Mesodermal cell (in vitro differentiated cells): ENCODE results near the gene DBX1.

ENCODE experiments used
- H3K27ac ChIP-seq: 2 replicates; pipeline ENCODE4 v1.7.0; 2013; ENCODE audit warnings: mild to moderate bottlenecking, low read depth, low read length, moderate library complexity; ENCODE audit not compliant: severe bottlenecking
- H3K36me3 ChIP-seq: 2 replicates; pipeline ENCODE4 v1.7.1; 2013; ENCODE audit warnings: mild to moderate bottlenecking, low read length, moderate library complexity; ENCODE audit not compliant: control insufficient read depth, insufficient read depth
- H3K4me1 ChIP-seq: one replicate; pipeline ENCODE4 v1.7.1; 2013; ENCODE audit warnings: mild to moderate bottlenecking, low read length; ENCODE audit not compliant: insufficient read depth, control insufficient read depth, poor library complexity, severe bottlenecking
- H3K4me3 ChIP-seq: 2 replicates; pipeline ENCODE4 v1.7.0; 2013; ENCODE audit warnings: low read length, control low read depth, mild to moderate bottlenecking; ENCODE audit not compliant: insufficient read depth, poor library complexity, severe bottlenecking; ENCODE audit errors: extremely low read depth
- H3K9me3 ChIP-seq: 2 replicates; pipeline ENCODE4 v1.7.1; 2013; ENCODE audit warnings: mild to moderate bottlenecking, low read length, moderate library complexity; ENCODE audit not compliant: control insufficient read depth
- WGBS, 2 experiments: methylation state at CpG; one replicate each; pipeline ENCODE4 v1.1.5; 2013; ENCODE audit warnings: missing lambda C conversion rate in 2 of 2; ENCODE audit not compliant: insufficient coverage in 2 of 2; 5-methylcytosine and 5-hydroxymethylcytosine counted together

DBX1 gene

GRCh38 chr11:20193307-20193706 lies 33.0 kb upstream of the DBX1 start:
- no peak overlapping the region for H3K4me3 ChIP-seq
- peaks cover 6% of the 10 kb centered on the region for H3K4me1 ChIP-seq
- no peak overlapping the region for H3K27ac ChIP-seq
- 73 to 88% methylated on average over 2 of the region's 3 CpGs for WGBS, 2 experiments
- no peaks in the 10 kb centered on the region for H3K9me3 ChIP-seq
- no peaks in the 10 kb centered on the region for H3K36me3 ChIP-seq

DNA sequence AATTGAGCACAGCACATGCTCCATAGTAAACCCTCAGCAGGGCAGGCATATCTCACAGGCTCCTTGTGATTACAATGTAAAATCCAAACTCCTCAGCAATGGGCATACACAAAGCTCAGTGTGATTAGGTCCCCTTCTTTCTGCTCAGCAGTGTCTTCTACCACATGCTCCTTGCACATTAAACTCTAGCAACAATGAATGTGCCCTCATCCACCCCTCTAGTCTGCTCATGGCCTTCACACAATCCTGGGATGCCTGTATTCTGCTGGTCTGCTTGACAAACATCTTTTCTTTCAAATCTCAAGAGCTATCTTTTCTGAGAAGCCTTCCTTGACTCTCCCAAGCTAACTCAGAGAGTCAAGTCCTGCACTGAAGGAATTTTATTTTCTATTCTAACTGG lies 32.4 kb upstream of the DBX1 start:
- Histone ChIP-seq H3K4me1 (peaks cover 6% of the 10 kb centered on the region), H3K36me3 (no peaks in the 10 kb centered on the region), H3K27ac (no peak overlapping the region), H3K4me3 (no peak overlapping the region), H3K9me3 (no peaks in the 10 kb centered on the region)

GRCh38 chr11:20192151-20192550 lies 31.9 kb upstream of the DBX1 start:
- 100% methylated on average over 1 of the region's 2 CpGs; no CpG with 5 or more reads in 1 of the 2 experiments for whole genome bisulfite sequencing, 2 experiments
- Histone ChIP-seq H3K36me3 (no peaks in the 10 kb centered on the region), H3K4me3 (no peak overlapping the region), H3K4me1 (peaks cover 6% of the 10 kb centered on the region), H3K27ac (no peak overlapping the region), H3K9me3 (no peaks in the 10 kb centered on the region)

DNA sequence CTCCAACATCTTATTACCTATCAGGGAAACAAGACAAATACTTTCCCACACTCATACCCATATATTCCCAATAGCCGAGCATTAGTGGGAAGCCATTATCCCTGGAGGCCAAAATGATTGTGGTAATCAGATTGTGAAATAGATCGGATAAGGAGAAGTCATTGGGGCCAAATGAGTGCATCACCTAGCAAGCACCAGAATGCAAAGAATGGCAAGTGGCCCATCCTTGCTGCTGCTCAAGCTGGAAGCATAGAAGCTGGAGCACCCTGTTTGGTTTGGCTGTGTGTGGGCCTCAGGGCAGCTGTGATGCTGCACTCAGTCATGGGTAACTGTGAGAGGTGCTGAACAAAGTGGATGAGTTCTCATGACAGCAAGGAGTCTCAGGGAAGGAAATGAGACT lies 18.7 kb upstream of the DBX1 start:
- WGBS, 2 experiments, result 91 to 100% methylated on average over 1 of the region's 2 CpGs
- H3K36me3 ChIP-seq, result no peaks in the 10 kb centered on the region
- H3K4me1 ChIP-seq, result no peaks in the 10 kb centered on the region
- H3K4me3 ChIP-seq, result no peak overlapping the region
- no peaks in the 10 kb centered on the region for H3K9me3 ChIP-seq
- H3K27ac ChIP-seq, result no peak overlapping the region

- Histone ChIP-seq H3K4me1 (no peaks in the 10 kb centered on the region), H3K36me3 (no peaks in the 10 kb centered on the region), H3K4me3 (no peak overlapping the region), H3K9me3 (no peaks in the 10 kb centered on the region), H3K27ac (no peak overlapping the region)
- WGBS, 2 experiments, result 80 to 96% methylated on average over 4 to 7 of the region's 7 CpGs
Observed at GRCh38 chr11:20177136-20177535, 16.9 kb upstream of the DBX1 start.

- no peaks in the 10 kb centered on the region for H3K36me3 ChIP-seq
- 100% methylated on average over 2 to 3 of the region's 5 CpGs for WGBS, 2 experiments
- no peak overlapping the region for H3K4me3 ChIP-seq
- H3K4me1 ChIP-seq, result no peaks in the 10 kb centered on the region
- H3K9me3 ChIP-seq, result no peaks in the 10 kb centered on the region
- H3K27ac ChIP-seq, result no peak overlapping the region
Observed at GRCh38 chr11:20172721-20173447, 12.6 kb upstream of the DBX1 start.

GRCh38 chr11:20163783-20164481 lies 3.7 kb upstream of the DBX1 start:
- 2 to 4% methylated on average over 11 to 12 of the region's 26 CpGs for WGBS, 2 experiments
- peaks cover 17% of the 10 kb centered on the region for H3K4me1 ChIP-seq
- no peaks in the 10 kb centered on the region for H3K9me3 ChIP-seq
- no peaks in the 10 kb centered on the region for H3K36me3 ChIP-seq
- H3K27ac ChIP-seq, result no peak overlapping the region
- peak overlapping the region; percentile 31 for H3K4me3 ChIP-seq

DNA sequence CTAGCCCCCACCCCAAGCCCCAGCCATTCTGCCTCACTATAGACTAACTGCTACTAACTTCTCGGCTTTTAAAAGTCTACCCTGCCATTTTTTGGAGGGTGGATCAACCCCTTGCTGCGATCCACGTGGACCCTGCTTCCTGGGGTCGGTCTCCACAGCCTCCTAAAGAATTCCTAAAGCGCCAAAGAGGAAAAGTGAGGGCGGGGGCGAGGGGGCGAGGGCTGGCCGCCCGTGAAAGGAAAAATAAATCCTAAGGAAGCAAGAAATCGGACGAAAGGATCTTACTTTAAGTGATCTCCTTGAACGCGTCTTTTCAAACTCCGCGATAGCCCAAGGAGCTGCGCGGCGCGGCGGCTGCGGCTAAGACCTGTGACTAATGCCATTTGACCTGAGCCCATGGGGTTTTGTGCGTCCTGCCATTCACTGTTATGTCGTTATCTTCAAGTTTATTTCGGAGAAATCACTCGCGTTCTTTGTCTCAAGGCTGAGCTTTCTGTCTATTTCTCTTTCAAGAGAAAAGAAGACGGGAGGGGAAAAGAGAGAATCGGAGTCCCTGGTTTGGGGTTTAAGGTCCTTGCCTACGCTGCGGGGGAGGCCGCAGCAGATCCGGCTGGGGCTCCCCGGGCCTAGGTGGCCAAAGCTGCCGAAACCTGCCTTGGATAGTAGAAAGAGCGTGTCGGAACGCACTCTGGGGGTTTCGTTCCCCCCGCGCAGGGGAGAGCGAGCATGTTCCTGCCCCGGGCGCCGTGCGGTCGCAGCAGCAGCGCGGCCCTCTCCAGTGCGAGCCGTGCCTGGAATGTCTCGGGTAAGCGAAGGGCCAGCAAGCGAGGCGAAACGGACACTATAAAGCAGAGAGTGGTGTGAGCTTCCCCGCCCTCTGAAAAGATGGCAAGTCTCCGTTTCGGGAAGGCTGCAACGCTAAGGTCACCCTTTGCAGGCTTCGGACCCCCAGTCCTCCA lies 2.8 kb upstream of the DBX1 start:
- Histone ChIP-seq H3K9me3 (no peaks in the 10 kb centered on the region), H3K27ac (no peak overlapping the region), H3K4me1 (peaks cover 17% of the 10 kb centered on the region), H3K36me3 (no peaks in the 10 kb centered on the region), H3K4me3 (peak overlapping the region; percentile 31)
- whole genome bisulfite sequencing, 2 experiments, result 1% methylated on average over 51 to 53 of the region's 61 CpGs

DNA sequence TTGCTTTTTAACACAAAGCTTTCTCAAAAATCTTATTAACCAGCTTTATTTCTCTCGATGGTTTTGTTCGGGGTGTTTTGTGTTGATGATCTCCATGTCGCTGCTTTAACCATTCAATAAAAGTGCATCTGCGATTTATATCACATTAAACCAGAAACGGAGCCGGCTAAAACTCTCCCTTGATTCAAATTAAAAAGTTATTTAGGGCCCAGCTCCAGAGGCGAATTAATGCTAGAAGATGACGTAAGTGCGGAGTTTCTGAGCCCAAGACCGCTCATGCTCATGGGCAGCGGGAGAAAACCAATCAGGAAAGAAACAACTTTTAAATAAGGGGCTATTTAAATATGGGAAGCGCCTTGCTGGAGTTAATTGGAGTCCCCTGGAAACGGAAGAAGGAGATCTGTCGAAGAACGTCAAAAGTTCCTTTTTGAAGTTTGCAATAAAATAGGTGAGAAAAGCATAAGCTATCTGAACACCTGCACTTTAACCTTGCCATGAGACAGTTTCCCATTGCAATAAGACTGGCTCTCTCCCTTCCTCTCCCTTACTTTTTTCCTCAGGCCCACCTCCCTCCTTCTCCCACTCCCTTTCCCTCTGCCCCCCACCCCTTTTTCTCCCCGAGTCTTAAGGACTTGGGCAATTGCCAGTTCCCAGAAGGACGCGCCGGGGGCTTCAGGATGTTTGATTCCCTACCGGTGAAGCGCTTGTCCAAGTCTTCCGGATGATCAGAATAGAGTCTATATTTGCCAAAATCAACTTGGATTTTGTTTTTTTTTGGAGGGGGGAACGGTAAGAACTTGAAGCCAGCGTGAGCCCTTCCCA lies 1.9 kb upstream of the DBX1 start:
- H3K9me3 ChIP-seq, result no peaks in the 10 kb centered on the region
- no peaks in the 10 kb centered on the region for H3K36me3 ChIP-seq
- H3K27ac ChIP-seq, result no peak overlapping the region
- WGBS, 2 experiments, result 0% methylated on average over 13 to 14 of the region's 24 CpGs
- peaks cover 17% of the 10 kb centered on the region for H3K4me1 ChIP-seq
- peak overlapping the region; percentile 31 for H3K4me3 ChIP-seq
